ENCODE data around the gene NSG2.

Gene NSG2

DNA sequence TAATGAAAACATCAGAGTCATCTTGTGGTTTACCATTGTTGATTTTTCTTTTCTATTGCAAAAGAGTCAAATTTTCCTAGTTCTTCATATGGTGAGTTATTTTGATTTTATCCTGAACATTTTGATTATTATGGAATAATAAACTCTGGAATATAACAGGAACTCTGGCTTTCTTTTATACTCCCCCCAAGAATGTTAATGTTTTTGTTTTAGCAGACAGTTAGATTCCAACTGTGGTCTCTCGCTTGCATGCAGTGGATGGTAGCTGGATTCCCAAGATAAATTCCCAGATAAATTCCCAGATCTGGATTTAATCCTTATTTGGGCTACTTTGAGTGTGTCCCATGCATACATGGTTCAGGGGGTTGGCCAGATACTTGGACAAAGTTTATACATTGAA, 109.8 kb downstream of the NSG2 start:
- DNase-seq: no peak

DNA sequence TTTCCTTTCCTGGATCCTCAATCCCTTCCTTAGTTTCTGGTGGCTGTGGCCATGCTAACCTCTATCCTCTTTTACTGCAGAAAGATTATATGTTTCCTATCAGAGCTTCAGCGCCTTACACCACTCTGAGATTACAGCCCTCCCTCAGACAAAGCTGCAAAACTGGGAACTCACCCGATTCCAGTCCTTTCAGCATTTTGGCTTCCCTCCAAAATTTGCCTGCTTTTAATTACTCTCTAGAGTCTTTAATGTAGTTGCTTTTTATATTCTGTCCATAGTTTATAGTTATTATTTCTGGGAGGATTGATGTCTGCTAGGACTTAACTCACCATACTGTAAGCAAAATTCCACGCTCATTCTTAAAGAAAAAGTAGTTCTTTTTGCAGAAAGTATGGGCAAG, 110.2 kb downstream of the NSG2 start:
- DNase-seq: no peak

GRCh38 chr5:174157048-174157447, 111.5 kb downstream of the NSG2 start:
- no peak for DNase-seq

Measured in stimulated activated CD4-positive, alpha-beta T cell treated with anti-CD3 and anti-CD28 coated beads, Interleukin-1b, Interleukin-23, amount 100 ng/mL, for 48 hours (primary cell).